Stimulated activated CD4-positive, alpha-beta T cell treated with anti-CD3 and anti-CD28 coated beads, Interleukin-12 subunit alpha, Interleukin-12 subunit beta, amount 100 ng/mL, for 24 hours (primary cell): ENCODE measurements around the gene GPSM1.

Experiments used
- DNase-seq, 2 experiments: peaks; one replicate each; pipeline ENCODE4 v3.0.0-alpha.2; 2020; ENCODE audit warnings: low read depth in 2 of 2

Gene GPSM1

GRCh38 chr9:136361047-136361753, 33.9 kb downstream of the GPSM1 start:
- DNase-seq = no peak

DNA sequence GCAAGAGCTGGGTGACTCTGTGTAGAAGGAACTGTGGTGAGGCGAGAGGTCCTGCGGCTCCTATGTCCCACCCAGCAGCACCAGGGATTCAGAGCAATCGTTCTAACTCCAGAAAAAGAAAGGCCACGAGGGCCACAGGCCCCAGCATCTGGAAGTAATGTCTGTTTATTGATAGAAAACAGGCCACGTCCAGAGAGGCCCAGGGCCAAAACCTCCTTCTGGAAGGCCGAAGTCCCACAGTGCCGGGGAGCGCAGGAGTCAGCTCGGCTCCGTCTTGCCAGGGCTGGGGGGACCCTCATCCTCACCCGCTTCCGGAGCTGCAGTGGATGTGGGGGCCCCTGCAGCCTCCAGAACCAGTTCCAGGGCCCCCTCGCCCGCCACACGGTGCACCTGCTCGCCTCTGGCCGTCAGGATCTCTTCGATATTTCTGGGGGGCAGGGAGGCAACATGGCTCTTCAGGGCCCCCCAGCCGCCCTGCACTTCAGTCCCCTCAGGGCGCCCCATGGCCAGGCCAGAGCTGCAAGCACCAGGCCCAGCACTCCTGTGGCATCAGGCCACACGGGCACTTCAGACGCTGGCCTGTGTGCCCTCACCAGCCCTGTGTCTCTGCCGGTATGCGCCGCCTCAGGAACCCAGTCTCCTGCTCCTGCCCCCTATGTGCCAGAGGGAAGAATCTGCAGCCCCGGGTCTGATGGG, 34.6 kb downstream of the GPSM1 start:
- DNase-seq = no peak

GRCh38 chr9:136362450-136362784, 35.1 kb downstream of the GPSM1 start:
- no peak for DNase-seq

- DNase-seq = peak; percentile 92 to 99
Measured at GRCh38 chr9:136363106-136363948, 36.0 kb downstream of the GPSM1 start, which contains the start of gene DNLZ. DNLZ (minus strand) TSS chr9:136363744; CDS start chr9:136363714, 30 bp downstream.

GRCh38 chr9:136363949-136364748, 36.8 kb downstream of the GPSM1 start:
- DNase-seq = no peak

GRCh38 chr9:136364942-136365774, 37.8 kb downstream of the GPSM1 start:
- no peak for DNase-seq

- no peak for DNase-seq
Measured at GRCh38 chr9:136365775-136366222, 38.5 kb downstream of the GPSM1 start.

- no peak for DNase-seq
Measured at GRCh38 chr9:136366826-136367225, 39.5 kb downstream of the GPSM1 start.

GRCh38 chr9:136367296-136368145, 40.2 kb downstream of the GPSM1 start:
- DNase-seq = no peak

- no peak for DNase-seq
Measured at GRCh38 chr9:136368190-136368589, 40.9 kb downstream of the GPSM1 start.

- no peak for DNase-seq
Measured at GRCh38 chr9:136370037-136370436, 42.7 kb downstream of the GPSM1 start.

- no peak for DNase-seq
Measured at GRCh38 chr9:136370687-136371532, 43.6 kb downstream of the GPSM1 start.

- DNase-seq = no peak
Measured at GRCh38 chr9:136371533-136371880, 44.2 kb downstream of the GPSM1 start.

DNA sequence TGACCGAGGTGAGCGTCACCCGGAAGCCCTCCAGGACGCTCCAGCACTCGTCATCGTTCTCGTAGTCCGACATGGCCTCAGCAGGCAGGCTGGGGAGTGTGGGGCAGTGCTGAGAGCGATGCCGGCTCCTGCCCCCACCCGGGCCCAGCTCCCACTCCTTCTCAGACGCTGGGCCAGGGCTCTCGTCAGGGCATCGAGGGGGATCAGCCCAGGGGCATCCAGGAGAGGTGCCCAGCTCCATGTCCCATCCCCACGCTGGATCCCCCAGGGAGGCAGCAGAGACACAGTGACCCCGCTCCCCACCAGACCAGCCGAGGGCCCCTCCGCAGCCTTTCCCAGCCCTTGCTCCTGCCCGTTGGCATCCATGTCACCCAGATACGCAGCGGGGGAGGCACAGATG, 44.7 kb downstream of the GPSM1 start:
- no peak for DNase-seq

DNA sequence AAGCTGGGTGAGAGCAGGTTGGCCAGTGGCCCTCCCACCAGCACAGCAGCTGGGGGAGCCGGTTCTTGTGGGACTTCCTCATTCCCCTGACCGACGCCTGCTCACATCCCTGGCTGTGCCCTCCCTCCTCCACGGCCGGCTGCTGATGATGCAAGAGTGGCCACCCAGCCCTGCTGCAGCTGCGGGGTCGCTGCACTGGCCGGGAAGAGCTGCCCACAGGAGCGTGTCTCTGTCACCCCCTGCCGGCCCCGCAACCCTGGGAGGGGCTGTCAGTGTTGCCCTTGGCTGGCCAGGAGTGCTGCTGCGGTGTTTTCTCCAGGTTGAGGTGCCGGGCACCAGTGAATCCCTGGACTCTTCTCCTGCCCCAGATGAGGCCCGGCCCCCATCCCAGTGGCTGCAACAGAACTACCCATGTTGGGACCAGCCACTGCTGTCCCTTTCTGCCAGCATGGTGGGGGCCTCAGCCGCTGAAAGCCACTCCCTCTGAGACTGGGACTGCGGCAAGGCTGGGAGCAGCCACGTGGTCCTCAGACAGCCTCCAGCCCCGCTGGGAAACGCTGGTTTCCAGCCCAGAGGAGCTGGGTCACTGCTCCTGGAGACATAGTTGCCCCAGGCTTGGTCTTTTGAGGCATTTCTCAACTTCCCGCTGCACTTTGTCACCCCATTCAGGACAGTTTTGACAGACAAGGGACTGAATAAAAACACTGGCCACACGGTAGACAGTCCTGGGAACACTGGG, 45.4 kb downstream of the GPSM1 start:
- no peak for DNase-seq

- no peak for DNase-seq
Measured at GRCh38 chr9:136373300-136374182, 46.2 kb downstream of the GPSM1 start, which contains the start of gene CARD9. CARD9 (minus strand) TSS chr9:136373669; CDS start chr9:136372078, 1,591 bp downstream.

GRCh38 chr9:136374183-136374575, 46.8 kb downstream of the GPSM1 start:
- DNase-seq = no peak
